HL-60 (cell line): ENCODE results near the gene GOLGB1.

Experiments used
- CTCF ChIP-seq: IDR thresholded peaks from one replicate; pipeline ENCODE4 v1.5.1; 2011; ENCODE audit warnings: low read length, control low read depth, inconsistent platforms; ENCODE audit not compliant: insufficient read depth
- POLR2AphosphoS5 ChIP-seq: IDR thresholded peaks from 2 replicates; pipeline ENCODE4 v1.6.1; 2012; ENCODE audit warnings: low read depth
- REST ChIP-seq: IDR thresholded peaks from 2 replicates; pipeline ENCODE4 v1.6.1; 2012; ENCODE audit warnings: low read depth; ENCODE audit not compliant: insufficient replicate concordance

- TF ChIP-seq CTCF (no peak), POLR2AphosphoS5 (no peak), REST (no peak)
Measured at GRCh38 chr3:121642601-121643314, 106.8 kb downstream of the GOLGB1 start.
